Measurements from ENCODE around the gene NAALADL2. TPM values are rescaled to one million over a fixed set of nuclear protein-coding genes. Genes with fewer than 3 reads are reported as not detected.
"Not testable (repeated sequence)": the region's sequence is repeated elsewhere in the genome, so short reads cannot be mapped to it uniquely, and the experiment has no call there.

Gene NAALADL2
- total RNA-seq, 2 experiments from 2014 or later = 0.30 to 1.2 TPM

DNA sequence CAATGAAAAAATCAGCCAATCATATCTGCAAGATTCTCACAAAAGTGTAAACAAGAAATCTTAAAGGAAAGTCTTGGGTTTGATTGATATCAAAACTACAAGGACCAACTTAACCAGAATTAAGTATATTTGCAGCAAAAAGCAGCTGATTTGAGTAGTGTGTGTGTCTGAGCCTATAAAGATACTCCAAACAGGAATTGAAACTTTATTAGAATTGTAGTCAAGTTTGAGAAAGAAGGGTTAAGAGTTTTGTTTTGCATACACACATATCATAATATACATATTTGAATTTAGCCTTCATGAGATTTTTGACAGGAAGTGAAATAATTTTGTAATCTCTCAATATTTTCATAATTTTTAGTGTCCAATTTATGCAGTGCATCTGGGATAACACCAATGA is 300.1 kb downstream of the NAALADL2 start:
- POLR2A ChIA-PET = no interaction called here
- no peak for ATAC-seq (ENCODE audit: poor library complexity)
- peaks cover 0 to 5% of the 10 kb centered on the region in 2 experiments for H3K9me3 ChIP-seq (ENCODE audit: control insufficient read depth in 1 of 2, insufficient read depth in 1 of 2, low read length in 2 of 2)
- H3K4me1 Mint-ChIP-seq (ENCODE audit: low read depth) = no peaks in the 10 kb centered on the region
- TF ChIP-seq, protein P1, sequence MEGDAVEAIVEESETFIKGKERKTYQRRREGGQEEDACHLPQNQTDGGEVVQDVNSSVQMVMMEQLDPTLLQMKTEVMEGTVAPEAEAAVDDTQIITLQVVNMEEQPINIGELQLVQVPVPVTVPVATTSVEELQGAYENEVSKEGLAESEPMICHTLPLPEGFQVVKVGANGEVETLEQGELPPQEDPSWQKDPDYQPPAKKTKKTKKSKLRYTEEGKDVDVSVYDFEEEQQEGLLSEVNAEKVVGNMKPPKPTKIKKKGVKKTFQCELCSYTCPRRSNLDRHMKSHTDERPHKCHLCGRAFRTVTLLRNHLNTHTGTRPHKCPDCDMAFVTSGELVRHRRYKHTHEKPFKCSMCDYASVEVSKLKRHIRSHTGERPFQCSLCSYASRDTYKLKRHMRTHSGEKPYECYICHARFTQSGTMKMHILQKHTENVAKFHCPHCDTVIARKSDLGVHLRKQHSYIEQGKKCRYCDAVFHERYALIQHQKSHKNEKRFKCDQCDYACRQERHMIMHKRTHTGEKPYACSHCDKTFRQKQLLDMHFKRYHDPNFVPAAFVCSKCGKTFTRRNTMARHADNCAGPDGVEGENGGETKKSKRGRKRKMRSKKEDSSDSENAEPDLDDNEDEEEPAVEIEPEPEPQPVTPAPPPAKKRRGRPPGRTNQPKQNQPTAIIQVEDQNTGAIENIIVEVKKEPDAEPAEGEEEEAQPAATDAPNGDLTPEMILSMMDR (IDR thresholded peaks at IDR 0.05) = no peak
- H3K27me3 Mint-ChIP-seq = no peaks in the 10 kb centered on the region
- H3K27ac ChIP-seq (ENCODE audit: low read depth in 1 of 2, low read length in 2 of 2) = no peak overlapping the region
- no peaks in the 10 kb centered on the region for H3K36me3 ChIP-seq (ENCODE audit: insufficient read depth, low read length)
- no peak overlapping the region for H3K4me3 ChIP-seq (ENCODE audit: low read length)
- H3K4me3 Mint-ChIP-seq = no peak overlapping the region
- intact Hi-C loops (cut with DNase I, micrococcal nuclease) = no loop called here
- DNase-seq = no peak
- no peaks in the 10 kb centered on the region for H3K36me3 Mint-ChIP-seq (ENCODE audit: low read depth)
- H3K27me3 ChIP-seq (ENCODE audit: control insufficient read depth in 1 of 2, insufficient read depth in 2 of 2, low read length in 2 of 2) = no peaks in the 10 kb centered on the region
- H3K4me1 ChIP-seq (ENCODE audit: insufficient read depth, low read length) = no peaks in the 10 kb centered on the region
- CTCF ChIA-PET = no interaction called here
- H3K27ac Mint-ChIP-seq = no peak overlapping the region
- no peaks in the 10 kb centered on the region for H3K9me3 Mint-ChIP-seq

- POLR2A ChIA-PET = no interaction called here
Observed at GRCh38 chr3:175161291-175161690, 302.2 kb downstream of the NAALADL2 start.

GRCh38 chr3:175163686-175164085 is 304.6 kb downstream of the NAALADL2 start:
- no peak overlapping the region for H3K4me3 Mint-ChIP-seq
- H3K4me1 Mint-ChIP-seq (ENCODE audit: low read depth) = no peaks in the 10 kb centered on the region
- no peaks in the 10 kb centered on the region for H3K27me3 Mint-ChIP-seq
- intact Hi-C loops (cut with DNase I, micrococcal nuclease) = no loop called here
- H3K9me3 Mint-ChIP-seq = no peaks in the 10 kb centered on the region
- TF ChIP-seq, protein P1 (IDR thresholded peaks at IDR 0.05) = no peak
- CTCF ChIA-PET = no interaction called here
- Histone ChIP-seq H3K4me3 (ENCODE audit: low read length) (no peak overlapping the region), H3K4me1 (ENCODE audit: insufficient read depth, low read length) (no peaks in the 10 kb centered on the region), H3K9me3 (ENCODE audit: control insufficient read depth in 1 of 2, insufficient read depth in 1 of 2, low read length in 2 of 2) (peaks cover 0 to 5% of the 10 kb centered on the region in 2 experiments), H3K27me3 (ENCODE audit: control insufficient read depth in 1 of 2, insufficient read depth in 2 of 2, low read length in 2 of 2) (no peaks in the 10 kb centered on the region), H3K27ac (ENCODE audit: low read depth in 1 of 2, low read length in 2 of 2) (no peak overlapping the region), H3K36me3 (ENCODE audit: insufficient read depth, low read length) (no peaks in the 10 kb centered on the region)
- DNase-seq (no peak), ATAC-seq (ENCODE audit: poor library complexity) (no peak)
- no peaks in the 10 kb centered on the region for H3K36me3 Mint-ChIP-seq (ENCODE audit: low read depth)
- no peak overlapping the region for H3K27ac Mint-ChIP-seq
- POLR2A ChIA-PET = no interaction called here

More at GRCh38 chr3:175161291-175161690, 302.2 kb downstream of the NAALADL2 start:
- Histone ChIP-seq H3K9me3 (ENCODE audit: control insufficient read depth in 1 of 2, insufficient read depth in 1 of 2, low read length in 2 of 2) (peaks cover 0 to 5% of the 10 kb centered on the region in 2 experiments), H3K27me3 (ENCODE audit: control insufficient read depth in 1 of 2, insufficient read depth in 2 of 2, low read length in 2 of 2) (no peaks in the 10 kb centered on the region), H3K4me1 (ENCODE audit: insufficient read depth, low read length) (no peaks in the 10 kb centered on the region), H3K27ac (ENCODE audit: low read depth in 1 of 2, low read length in 2 of 2) (no peak overlapping the region), H3K4me3 (ENCODE audit: low read length) (no peak overlapping the region), H3K36me3 (ENCODE audit: insufficient read depth, low read length) (no peaks in the 10 kb centered on the region)
- CTCF ChIA-PET = no interaction called here
- Mint-ChIP-seq H3K27me3 (no peaks in the 10 kb centered on the region), H3K27ac (no peak overlapping the region), H3K36me3 (ENCODE audit: low read depth) (no peaks in the 10 kb centered on the region), H3K4me3 (no peak overlapping the region), H3K9me3 (no peaks in the 10 kb centered on the region), H3K4me1 (ENCODE audit: low read depth) (no peaks in the 10 kb centered on the region)
- no peak for DNase-seq
- TF ChIP-seq, protein P1 (IDR thresholded peaks at IDR 0.05) = no peak
- intact Hi-C loops (cut with DNase I, micrococcal nuclease) = no loop called here
- no peak for ATAC-seq (ENCODE audit: poor library complexity)

- ATAC-seq (ENCODE audit: poor library complexity); H3K36me3 Mint-ChIP-seq (ENCODE audit: low read depth); H3K4me1 ChIP-seq (ENCODE audit: insufficient read depth, low read length); POLR2A ChIA-PET; H3K9me3 ChIP-seq (ENCODE audit: control insufficient read depth in 1 of 2, insufficient read depth in 1 of 2, low read length in 2 of 2); intact Hi-C loops (cut with DNase I, micrococcal nuclease); H3K27me3 ChIP-seq (ENCODE audit: control insufficient read depth in 1 of 2, insufficient read depth in 2 of 2, low read length in 2 of 2); H3K4me1 Mint-ChIP-seq (ENCODE audit: low read depth); CTCF ChIA-PET; DNase-seq; H3K27me3 Mint-ChIP-seq; H3K9me3 Mint-ChIP-seq; H3K4me3 Mint-ChIP-seq; H3K27ac ChIP-seq (ENCODE audit: low read depth in 1 of 2, low read length in 2 of 2); H3K4me3 ChIP-seq (ENCODE audit: low read length); H3K27ac Mint-ChIP-seq; H3K36me3 ChIP-seq (ENCODE audit: insufficient read depth, low read length): not testable (repeated sequence)
Observed at GRCh38 chr3:175173117-175173516, 314.0 kb downstream of the NAALADL2 start.

Data from CD4-positive, alpha-beta T cell (primary cell).